Measurements from ENCODE around the gene EMILIN2.

GRCh38 chr18:2874765-2875164 is 28.0 kb downstream of the EMILIN2 start:
- TF ChIP-seq CTCF (IDR thresholded peaks at IDR 0.05) (no peak), POLR2A (IDR thresholded peaks at IDR 0.05) (no peak), EP300 (IDR thresholded peaks at IDR 0.05) (no peak)
